Measurements from ENCODE around the gene MLXIP. TPM values are rescaled to one million over a fixed set of nuclear protein-coding genes. Genes with fewer than 3 reads are reported as not detected.
"Not testable (repeated sequence)": the region's sequence is repeated elsewhere in the genome, so short reads cannot be mapped to it uniquely, and the experiment has no call there.

MLXIP gene
- total RNA-seq, 1 experiment from 2014 or later, result 23.2 TPM

- DNase-seq, result peak in 1 of 2 experiments; percentile 33
- Histone ChIP-seq H3K4me3 (no peak overlapping the region), H3K27ac (peak overlapping the region; percentile 8; the same call in 1 of the 2 replicates), H3K36me3 (peaks cover 3% of the 10 kb centered on the region), H3K9me3 (replicated peaks) (no peaks in the 10 kb centered on the region), H3K4me1 (peaks cover 17% of the 10 kb centered on the region), H3K27me3 (no peaks in the 10 kb centered on the region)
Observed at GRCh38 chr12:122111089-122111641, 32.6 kb downstream of the MLXIP start.

- peaks cover 9% of the 10 kb centered on the region for H3K4me1 ChIP-seq
- no peak overlapping the region for H3K27ac ChIP-seq
- no peaks in the 10 kb centered on the region for H3K27me3 ChIP-seq
- H3K36me3 ChIP-seq, result peaks cover 3% of the 10 kb centered on the region
- H3K9me3 ChIP-seq (replicated peaks), result no peaks in the 10 kb centered on the region
- H3K4me3 ChIP-seq, result no peak overlapping the region
- peak; percentile 17 to 30 for DNase-seq
Observed at GRCh38 chr12:122116707-122117535, 38.4 kb downstream of the MLXIP start.

- H3K9me3 ChIP-seq (replicated peaks), result no peaks in the 10 kb centered on the region
- no peak for DNase-seq
- H3K4me3 ChIP-seq, result no peak overlapping the region
- no peaks in the 10 kb centered on the region for H3K27me3 ChIP-seq
- H3K27ac ChIP-seq, result no peak overlapping the region
- peaks cover 3% of the 10 kb centered on the region for H3K36me3 ChIP-seq
- H3K4me1 ChIP-seq, result peaks cover 7% of the 10 kb centered on the region
Observed at GRCh38 chr12:122117979-122118378, 39.4 kb downstream of the MLXIP start.

- H3K27me3 ChIP-seq; H3K36me3 ChIP-seq; DNase-seq; H3K27ac ChIP-seq; H3K9me3 ChIP-seq (replicated peaks); H3K4me1 ChIP-seq; H3K4me3 ChIP-seq: not testable (repeated sequence)
Observed at GRCh38 chr12:122121341-122121740, 42.8 kb downstream of the MLXIP start.

- no peak overlapping the region for H3K4me3 ChIP-seq
- no peaks in the 10 kb centered on the region for H3K27me3 ChIP-seq
- DNase-seq, result no peak
- H3K36me3 ChIP-seq, result no peaks in the 10 kb centered on the region
- H3K4me1 ChIP-seq, result no peaks in the 10 kb centered on the region
- no peak overlapping the region for H3K27ac ChIP-seq
- H3K9me3 ChIP-seq (replicated peaks), result no peaks in the 10 kb centered on the region
Observed at GRCh38 chr12:122121745-122122144, 43.2 kb downstream of the MLXIP start.

- Histone ChIP-seq H3K27me3 (no peaks in the 10 kb centered on the region), H3K4me3 (no peak overlapping the region), H3K27ac (no peak overlapping the region), H3K36me3 (0 out of 2 replicates have a peak, but pooled peaks cover 3% of the 10 kb centered on the region), H3K4me1 (no peaks in the 10 kb centered on the region), H3K9me3 (replicated peaks) (no peaks in the 10 kb centered on the region)
- DNase-seq, result peak; percentile 65 to 86
Observed at GRCh38 chr12:122123051-122123760, 44.6 kb downstream of the MLXIP start.

GRCh38 chr12:122123761-122124145, 45.2 kb downstream of the MLXIP start:
- Histone ChIP-seq H3K27ac (no peak overlapping the region), H3K4me1 (no peaks in the 10 kb centered on the region), H3K36me3 (0 out of 2 replicates have a peak, but pooled peaks cover 3% of the 10 kb centered on the region), H3K27me3 (no peaks in the 10 kb centered on the region), H3K9me3 (replicated peaks) (no peaks in the 10 kb centered on the region), H3K4me3 (no peak overlapping the region)
- DNase-seq, result no peak

- H3K9me3 ChIP-seq (replicated peaks), result no peaks in the 10 kb centered on the region
- H3K4me3 ChIP-seq, result no peak overlapping the region
- no peak for DNase-seq
- no peaks in the 10 kb centered on the region for H3K27me3 ChIP-seq
- no peaks in the 10 kb centered on the region for H3K4me1 ChIP-seq
- H3K36me3 ChIP-seq, result 0 out of 2 replicates have a peak, but pooled peaks cover 6% of the 10 kb centered on the region
- H3K27ac ChIP-seq, result no peak overlapping the region
Observed at GRCh38 chr12:122124370-122124769, 45.8 kb downstream of the MLXIP start.

- Histone ChIP-seq H3K4me3 (no peak overlapping the region), H3K4me1 (no peaks in the 10 kb centered on the region), H3K36me3 (peaks cover 13% of the 10 kb centered on the region), H3K27ac (no peak overlapping the region), H3K9me3 (replicated peaks) (no peaks in the 10 kb centered on the region), H3K27me3 (no peaks in the 10 kb centered on the region)
- no peak for DNase-seq
Observed at GRCh38 chr12:122125452-122126341, 47.1 kb downstream of the MLXIP start.

GRCh38 chr12:122126342-122126635, 47.7 kb downstream of the MLXIP start:
- no peaks in the 10 kb centered on the region for H3K4me1 ChIP-seq

GRCh38 chr12:122126713-122127597, 48.4 kb downstream of the MLXIP start:
- H3K27ac ChIP-seq, result no peak overlapping the region
- H3K36me3 ChIP-seq, result peaks cover 19% of the 10 kb centered on the region
- H3K9me3 ChIP-seq (replicated peaks), result no peaks in the 10 kb centered on the region
- no peaks in the 10 kb centered on the region for H3K27me3 ChIP-seq
- no peaks in the 10 kb centered on the region for H3K4me1 ChIP-seq
- DNase-seq, result no peak
- H3K4me3 ChIP-seq, result no peak overlapping the region

More at GRCh38 chr12:122126342-122126635, 47.7 kb downstream of the MLXIP start:
- Histone ChIP-seq H3K4me3 (no peak overlapping the region), H3K27ac (no peak overlapping the region), H3K36me3 (peaks cover 18% of the 10 kb centered on the region), H3K9me3 (replicated peaks) (no peaks in the 10 kb centered on the region), H3K27me3 (no peaks in the 10 kb centered on the region)
- no peak for DNase-seq

GRCh38 chr12:122127839-122128238, 49.3 kb downstream of the MLXIP start:
- H3K27me3 ChIP-seq, result no peaks in the 10 kb centered on the region
- no peaks in the 10 kb centered on the region for H3K9me3 ChIP-seq (replicated peaks)

GRCh38 chr12:122128481-122128880, 49.9 kb downstream of the MLXIP start:
- Histone ChIP-seq H3K9me3 (replicated peaks) (no peaks in the 10 kb centered on the region), H3K36me3 (peaks cover 28% of the 10 kb centered on the region), H3K4me1 (no peaks in the 10 kb centered on the region), H3K4me3 (no peak overlapping the region), H3K27me3 (no peaks in the 10 kb centered on the region), H3K27ac (no peak overlapping the region)
- no peak for DNase-seq

More at GRCh38 chr12:122127839-122128238, 49.3 kb downstream of the MLXIP start:
- no peak overlapping the region for H3K4me3 ChIP-seq
- no peak for DNase-seq
- H3K36me3 ChIP-seq, result peaks cover 27% of the 10 kb centered on the region
- H3K27ac ChIP-seq, result no peak overlapping the region
- no peaks in the 10 kb centered on the region for H3K4me1 ChIP-seq

GRCh38 chr12:122129131-122129530, 50.6 kb downstream of the MLXIP start:
- no peak overlapping the region for H3K27ac ChIP-seq
- no peaks in the 10 kb centered on the region for H3K27me3 ChIP-seq
- no peaks in the 10 kb centered on the region for H3K4me1 ChIP-seq
- no peak for DNase-seq
- H3K36me3 ChIP-seq, result peaks cover 32% of the 10 kb centered on the region
- H3K9me3 ChIP-seq (replicated peaks), result no peaks in the 10 kb centered on the region
- no peak overlapping the region for H3K4me3 ChIP-seq
